Midbrain (tissue), 1 donor: ENCODE results near the gene PDE5A.
A peak's percentile ranks its signal among the peaks of the same experiment; 100 is the strongest.

Source experiments
- DNase-seq: peaks from one replicate; lab custom pipeline; 2025; lab: John Stamatoyannopoulos, UW

Gene PDE5A

GRCh38 chr4:119521268-119521667 lies 107.3 kb downstream of the PDE5A start:
- DNase-seq, result no peak

- no peak for DNase-seq
These were observed 109.6 kb downstream of the PDE5A start for GRCh38 chr4:119518915-119519410.

GRCh38 chr4:119518230-119518892 lies 110.2 kb downstream of the PDE5A start:
- DNase-seq, result no peak

GRCh38 chr4:119517361-119518229 lies 111.0 kb downstream of the PDE5A start:
- DNase-seq, result no peak

- no peak for DNase-seq
These were observed 116.2 kb downstream of the PDE5A start for GRCh38 chr4:119512398-119512797.

GRCh38 chr4:119510395-119511149 lies 118.0 kb downstream of the PDE5A start:
- DNase-seq, result no peak

GRCh38 chr4:119508281-119508680 lies 120.3 kb downstream of the PDE5A start:
- DNase-seq, result no peak

GRCh38 chr4:119506806-119507205 lies 121.8 kb downstream of the PDE5A start:
- no peak for DNase-seq

GRCh38 chr4:119504616-119505015 lies 124.0 kb downstream of the PDE5A start:
- no peak for DNase-seq

- no peak for DNase-seq
These were observed 126.9 kb downstream of the PDE5A start for GRCh38 chr4:119501740-119502139.

GRCh38 chr4:119498527-119498926 lies 130.1 kb downstream of the PDE5A start:
- peak; percentile 36 for DNase-seq

GRCh38 chr4:119493886-119494285 lies 134.7 kb downstream of the PDE5A start:
- DNase-seq, result no peak

GRCh38 chr4:119493419-119493818 lies 135.2 kb downstream of the PDE5A start:
- peak; percentile 16 for DNase-seq

GRCh38 chr4:119490335-119490734 lies 138.3 kb downstream of the PDE5A start:
- no peak for DNase-seq

- no peak for DNase-seq
These were observed 139.3 kb downstream of the PDE5A start for GRCh38 chr4:119489305-119489704.

- DNase-seq, result no peak
These were observed 148.3 kb downstream of the PDE5A start for GRCh38 chr4:119480331-119480730.

- no peak for DNase-seq
These were observed 148.8 kb downstream of the PDE5A start for GRCh38 chr4:119479835-119480234.

GRCh38 chr4:119479180-119479808 lies 149.3 kb downstream of the PDE5A start:
- DNase-seq, result no peak

- DNase-seq, result no peak
These were observed 150.0 kb downstream of the PDE5A start for GRCh38 chr4:119478446-119479179.

- DNase-seq, result no peak
These were observed 151.1 kb downstream of the PDE5A start for GRCh38 chr4:119477412-119478053.

GRCh38 chr4:119471259-119471658 lies 157.3 kb downstream of the PDE5A start:
- no peak for DNase-seq
